Measurements from ENCODE around the gene RAB14. TPM values are rescaled to one million over a fixed set of nuclear protein-coding genes. Genes with fewer than 3 reads are reported as not detected.
A peak's percentile ranks its signal among the peaks of the same experiment; 100 is the strongest.
"Not testable (repeated sequence)": the region's sequence is repeated elsewhere in the genome, so short reads cannot be mapped to it uniquely, and the experiment has no call there.

Gene RAB14
- total and polyA plus RNA-seq, 2 experiments from 2014 or later = 58.7 to 61.9 TPM

DNA sequence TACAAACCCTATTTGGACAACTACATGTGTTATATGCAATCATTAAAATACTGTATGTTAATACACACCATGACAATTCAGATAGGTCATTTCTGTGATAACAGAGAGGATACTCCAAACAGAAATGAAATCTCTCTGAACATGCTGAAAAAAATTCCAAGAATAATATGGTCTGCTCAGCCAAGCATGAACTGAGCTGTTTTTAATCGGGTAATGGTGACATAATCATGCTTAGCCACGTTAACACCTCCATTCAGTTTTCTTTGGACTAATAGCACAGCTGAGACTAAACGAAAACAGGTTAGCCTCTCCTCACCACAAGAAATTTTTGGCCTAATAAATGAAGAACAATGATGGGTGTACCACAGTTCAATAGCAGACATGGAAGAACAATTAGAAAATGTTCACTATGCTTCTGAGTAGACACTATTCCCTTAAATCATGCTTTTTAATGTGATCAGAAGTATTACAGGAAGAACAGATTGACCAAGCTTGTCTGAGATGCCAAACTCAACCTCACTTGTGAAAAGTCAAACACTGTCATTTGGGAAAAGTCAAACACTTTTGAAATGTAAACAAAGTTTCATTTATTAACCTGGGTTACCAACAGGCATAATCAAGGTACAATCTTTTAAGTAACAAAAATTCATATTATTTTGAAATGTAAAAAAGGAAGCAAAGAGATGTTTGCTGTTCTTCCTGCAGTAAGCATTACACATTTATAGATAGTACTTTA lies 19.4 kb downstream of the RAB14 start:
- Histone ChIP-seq H3K4me2 (no peak overlapping the region), H3K36me3 (replicated peaks; ENCODE audit: insufficient read depth, low read depth) (no peaks in the 10 kb centered on the region), H3K27ac (no peak overlapping the region), H3K27me3 (no peaks in the 10 kb centered on the region), H3K4me3 (no peak overlapping the region), H2AFZ (no peak overlapping the region), H3K9me3 (ENCODE audit: low read depth) (no peaks in the 10 kb centered on the region), H3K79me2 (peaks cover 69% of the 10 kb centered on the region), H3K9me2 (replicated peaks; ENCODE audit: insufficient read depth) (no peaks in the 10 kb centered on the region), H4K20me1 (ENCODE audit: insufficient read depth, poor library complexity, severe bottlenecking) (peaks cover 31% of the 10 kb centered on the region), H3K4me1 (ENCODE audit: insufficient read depth) (peaks cover 33% of the 10 kb centered on the region)
- WGBS (ENCODE audit: low lambda C conversion rate, missing lambda C conversion rate) = 95% methylated on average over 3 of the region's 3 CpGs
- no peak for DNase-seq (ENCODE audit: low spot score)
- TF ChIP-seq, protein P1, sequence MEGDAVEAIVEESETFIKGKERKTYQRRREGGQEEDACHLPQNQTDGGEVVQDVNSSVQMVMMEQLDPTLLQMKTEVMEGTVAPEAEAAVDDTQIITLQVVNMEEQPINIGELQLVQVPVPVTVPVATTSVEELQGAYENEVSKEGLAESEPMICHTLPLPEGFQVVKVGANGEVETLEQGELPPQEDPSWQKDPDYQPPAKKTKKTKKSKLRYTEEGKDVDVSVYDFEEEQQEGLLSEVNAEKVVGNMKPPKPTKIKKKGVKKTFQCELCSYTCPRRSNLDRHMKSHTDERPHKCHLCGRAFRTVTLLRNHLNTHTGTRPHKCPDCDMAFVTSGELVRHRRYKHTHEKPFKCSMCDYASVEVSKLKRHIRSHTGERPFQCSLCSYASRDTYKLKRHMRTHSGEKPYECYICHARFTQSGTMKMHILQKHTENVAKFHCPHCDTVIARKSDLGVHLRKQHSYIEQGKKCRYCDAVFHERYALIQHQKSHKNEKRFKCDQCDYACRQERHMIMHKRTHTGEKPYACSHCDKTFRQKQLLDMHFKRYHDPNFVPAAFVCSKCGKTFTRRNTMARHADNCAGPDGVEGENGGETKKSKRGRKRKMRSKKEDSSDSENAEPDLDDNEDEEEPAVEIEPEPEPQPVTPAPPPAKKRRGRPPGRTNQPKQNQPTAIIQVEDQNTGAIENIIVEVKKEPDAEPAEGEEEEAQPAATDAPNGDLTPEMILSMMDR (IDR thresholded peaks at IDR 0.05; ENCODE audit: poor library complexity) = no peak
- TF ChIP-seq EZH2phosphoT487 (IDR thresholded peaks at IDR 0.05; ENCODE audit: low read depth, severe bottlenecking, unreplicated experiment) (no peak), EZH2 (IDR thresholded peaks at IDR 0.05; ENCODE audit: borderline replicate concordance) (no peak)

DNA sequence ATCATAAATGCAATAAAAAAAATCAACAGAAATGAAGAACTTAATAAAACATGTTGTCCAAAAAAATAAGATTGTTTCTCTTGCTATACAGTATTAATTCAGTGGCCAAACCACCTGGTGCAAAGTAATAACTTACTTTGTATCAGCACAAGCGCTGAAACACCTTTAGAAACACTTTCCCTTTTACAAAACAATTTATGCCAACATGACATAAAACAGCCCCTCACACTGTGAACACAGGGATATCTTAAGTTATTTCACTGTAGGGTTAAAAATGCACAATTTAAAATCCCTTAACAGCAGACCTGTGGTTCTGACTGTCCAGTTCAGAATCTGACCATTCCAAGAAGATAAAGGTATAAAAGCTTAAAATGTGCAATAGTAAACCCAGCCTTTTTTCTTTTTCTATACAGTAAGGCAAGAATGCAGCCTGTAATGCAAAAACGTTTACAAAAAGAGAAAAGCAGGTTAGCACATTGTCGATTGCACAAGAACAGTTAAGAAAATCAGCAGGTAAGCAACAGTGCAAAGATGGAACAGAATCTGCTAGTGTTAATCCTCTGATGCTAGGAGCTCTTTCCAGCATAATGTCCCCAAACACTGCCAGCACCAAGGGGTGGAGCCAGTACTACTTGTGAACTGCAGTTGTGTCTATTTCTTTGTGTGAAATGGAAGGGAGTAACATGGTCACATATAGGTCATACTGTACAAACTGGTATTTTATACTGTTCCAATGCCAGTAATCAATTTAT lies 21.6 kb downstream of the RAB14 start:
- H3K9me2 ChIP-seq (replicated peaks; ENCODE audit: insufficient read depth) = no peaks in the 10 kb centered on the region
- H3K4me3 ChIP-seq = no peak overlapping the region
- H3K36me3 ChIP-seq (replicated peaks; ENCODE audit: insufficient read depth, low read depth) = no peaks in the 10 kb centered on the region
- peaks cover 47% of the 10 kb centered on the region for H3K79me2 ChIP-seq
- no peak for DNase-seq (ENCODE audit: low spot score)
- TF ChIP-seq, protein P1 (IDR thresholded peaks at IDR 0.05; ENCODE audit: poor library complexity) = no peak
- peaks cover 33% of the 10 kb centered on the region for H3K4me1 ChIP-seq (ENCODE audit: insufficient read depth)
- H4K20me1 ChIP-seq (ENCODE audit: insufficient read depth, poor library complexity, severe bottlenecking) = peaks cover 14% of the 10 kb centered on the region
- H3K27ac ChIP-seq = peak overlapping the region; percentile 28
- 74% methylated on average over 3 of the region's 3 CpGs for WGBS (ENCODE audit: low lambda C conversion rate, missing lambda C conversion rate)
- no peaks in the 10 kb centered on the region for H3K27me3 ChIP-seq
- H3K4me2 ChIP-seq = no peak overlapping the region
- H2AFZ ChIP-seq = no peak overlapping the region
- H3K9me3 ChIP-seq (ENCODE audit: low read depth) = no peaks in the 10 kb centered on the region

DNA sequence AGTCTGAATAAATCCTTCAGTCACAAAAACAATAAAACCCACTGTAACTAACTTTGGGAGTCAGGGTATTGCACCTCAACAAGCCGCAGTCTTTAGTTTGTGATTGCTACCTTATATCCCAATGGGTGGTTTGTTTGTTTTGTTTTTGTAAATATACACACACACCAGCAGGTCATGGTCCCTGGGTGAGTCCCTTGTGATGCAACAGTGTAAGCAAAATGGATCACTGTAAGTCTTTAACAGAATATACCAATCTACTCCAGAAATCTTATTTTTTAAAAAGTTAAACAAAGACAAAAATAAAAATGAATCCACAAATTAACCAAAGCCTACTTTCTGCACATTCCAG lies 22.3 kb downstream of the RAB14 start:
- 50% methylated on average over 1 of the region's 1 CpG for WGBS (ENCODE audit: low lambda C conversion rate, missing lambda C conversion rate)
- not testable (repeated sequence) for H3K9me2 ChIP-seq (replicated peaks; ENCODE audit: insufficient read depth); H3K9me3 ChIP-seq (ENCODE audit: low read depth); H3K27me3 ChIP-seq; H3K4me2 ChIP-seq; DNase-seq (ENCODE audit: low spot score); H3K36me3 ChIP-seq (replicated peaks; ENCODE audit: insufficient read depth, low read depth); H4K20me1 ChIP-seq (ENCODE audit: insufficient read depth, poor library complexity, severe bottlenecking); H3K4me3 ChIP-seq; H2AFZ ChIP-seq
- Histone ChIP-seq H3K27ac (peak overlapping the region; percentile 28), H3K4me1 (ENCODE audit: insufficient read depth) (peaks cover 33% of the 10 kb centered on the region), H3K79me2 (peaks cover 40% of the 10 kb centered on the region)

DNA sequence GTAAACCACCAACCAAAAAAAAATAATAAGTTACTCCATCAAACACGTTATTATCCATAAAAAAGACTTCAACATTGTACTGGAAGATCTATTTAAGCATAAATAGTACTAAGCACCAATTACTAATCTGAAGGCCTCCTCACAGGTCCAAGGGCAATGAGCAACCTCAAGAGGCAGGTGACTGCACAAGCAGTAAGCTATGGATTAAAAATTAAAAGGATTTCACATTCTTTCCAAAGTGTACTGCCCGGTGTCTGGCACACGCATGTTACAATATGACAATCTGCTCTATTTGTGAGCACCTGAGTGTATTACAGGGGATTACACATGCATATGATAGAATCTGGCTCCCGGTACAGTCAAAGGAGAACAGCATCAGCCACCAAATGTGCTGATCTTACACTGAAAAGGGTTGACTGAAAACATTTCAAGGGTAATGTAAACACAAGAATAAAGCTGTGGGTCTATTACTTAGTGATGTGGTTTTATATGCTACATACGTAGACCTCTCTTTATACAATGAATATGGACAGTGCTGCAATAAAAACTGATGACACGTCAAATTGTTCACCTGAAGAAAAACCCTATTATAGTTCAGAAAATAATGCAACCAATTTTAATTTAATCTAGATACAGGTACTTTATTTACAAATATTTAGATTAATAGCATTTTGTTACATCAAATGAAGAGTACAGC lies 22.8 kb downstream of the RAB14 start:
- Histone ChIP-seq H3K4me1 (ENCODE audit: insufficient read depth) (peaks cover 29% of the 10 kb centered on the region), H3K79me2 (peaks cover 39% of the 10 kb centered on the region), H3K4me2 (peak overlapping the region; percentile 0), H2AFZ (no peak overlapping the region), H3K27me3 (no peaks in the 10 kb centered on the region), H3K9me2 (replicated peaks; ENCODE audit: insufficient read depth) (no peaks in the 10 kb centered on the region), H3K4me3 (no peak overlapping the region), H3K27ac (peak overlapping the region; percentile 14), H3K9me3 (ENCODE audit: low read depth) (no peaks in the 10 kb centered on the region), H4K20me1 (ENCODE audit: insufficient read depth, poor library complexity, severe bottlenecking) (peaks cover 9% of the 10 kb centered on the region), H3K36me3 (replicated peaks; ENCODE audit: insufficient read depth, low read depth) (no peaks in the 10 kb centered on the region)
- TF ChIP-seq EZH2phosphoT487 (IDR thresholded peaks at IDR 0.05; ENCODE audit: low read depth, severe bottlenecking, unreplicated experiment) (no peak), EZH2 (IDR thresholded peaks at IDR 0.05; ENCODE audit: borderline replicate concordance) (no peak)
- TF ChIP-seq, protein P1 (IDR thresholded peaks at IDR 0.05; ENCODE audit: poor library complexity) = no peak
- DNase-seq (ENCODE audit: low spot score) = peak; percentile 15
- WGBS (ENCODE audit: low lambda C conversion rate, missing lambda C conversion rate) = 78% methylated on average over 6 of the region's 6 CpGs

Measured in hepatocyte (in vitro differentiated cells).